Neural progenitor cell (in vitro differentiated cells): ENCODE measurements around the gene PRKCA. TPM values are rescaled to one million over a fixed set of nuclear protein-coding genes. Genes with fewer than 3 reads are reported as not detected.

Experiments
- DNase-seq: peaks from one replicate; pipeline ENCODE4 v3.0.0-alpha.2; 2016; ENCODE audit warnings: low spot score
- H2AFZ ChIP-seq: fragments of 200-600 bp; sonication (generic); replicated peaks from 2 replicates; pipeline ENCODE4 v1.6.1; 2016; ENCODE audit warnings: antibody characterized with exemption
- H3F3A ChIP-seq: fragments of 200-600 bp; sonication (generic); 2 replicates; pipeline ENCODE4 v1.6.1; 2016; ENCODE audit warnings: antibody characterized with exemption, low read depth
- H3K27ac ChIP-seq: fragments of 200-600 bp; sonication (generic); 2 replicates; pipeline ENCODE4 v1.5.1; 2016; ENCODE audit warnings: mild to moderate bottlenecking
- H3K27me3 ChIP-seq: fragments of 200-600 bp; sonication (generic); 2 replicates; pipeline ENCODE4 v1.6.1; 2016; ENCODE audit warnings: mild to moderate bottlenecking, moderate library complexity
- H3K36me3 ChIP-seq: fragments of 200-600 bp; sonication (generic); 2 replicates; pipeline ENCODE4 v1.5.1; 2016
- H3K4me1 ChIP-seq: fragments of 200-600 bp; sonication (generic); 2 replicates; pipeline ENCODE4 v1.6.1; 2016; ENCODE audit warnings: mixed run types
- H3K4me2 ChIP-seq: fragments of 200-600 bp; sonication (generic); 2 replicates; pipeline ENCODE4 v1.6.1; 2016
- H3K4me3 ChIP-seq: fragments of 200-600 bp; sonication (generic); 2 replicates; pipeline ENCODE4 v1.5.1; 2016
- H3K79me2 ChIP-seq: fragments of 200-600 bp; sonication (generic); 2 replicates; pipeline ENCODE4 v1.6.1; 2016; ENCODE audit warnings: low read depth
- H3K9ac ChIP-seq: fragments of 200-600 bp; sonication (generic); 2 replicates; pipeline ENCODE4 v1.6.1; 2016
- H3K9me3 ChIP-seq: fragments of 200-600 bp; sonication (generic); 2 replicates; pipeline ENCODE4 v1.5.1; 2016; ENCODE audit warnings: low read depth
- H4K20me1 ChIP-seq: fragments of 200-600 bp; sonication (generic); 2 replicates; pipeline ENCODE4 v1.6.1; 2016; ENCODE audit warnings: low read depth
- H3K27ac Mint-ChIP-seq: 3 replicates; pipeline ENCODE4 v1.8.0; 2021; ENCODE audit warnings: mixed read lengths
- H3K27me3 Mint-ChIP-seq: 2 replicates; pipeline ENCODE4 v1.8.0; 2022; ENCODE audit warnings: low read depth, mild to moderate bottlenecking, inconsistent platforms, moderate library complexity, mixed read lengths; ENCODE audit not compliant: insufficient read depth
- H3K36me3 Mint-ChIP-seq: 3 replicates; pipeline ENCODE4 v1.8.0; 2021; ENCODE audit warnings: mixed read lengths
- H3K4me1 Mint-ChIP-seq: 3 replicates; pipeline ENCODE4 v1.8.0; 2021; ENCODE audit warnings: mixed read lengths
- H3K4me3 Mint-ChIP-seq: 3 replicates; pipeline ENCODE4 v1.8.0; 2021; ENCODE audit warnings: mild to moderate bottlenecking, moderate library complexity, mixed read lengths
- H3K9me3 Mint-ChIP-seq: 3 replicates; pipeline ENCODE4 v1.8.0; 2020; ENCODE audit warnings: mixed read lengths
- EZH2 ChIP-seq: fragments of 200-600 bp; sonication (generic); IDR thresholded peaks from 2 replicates; pipeline ENCODE4 v1.6.1; 2017; ENCODE audit warnings: antibody characterized with exemption, mild to moderate bottlenecking, moderate library complexity
- EZH2phosphoT487 ChIP-seq: fragments of 200-600 bp; sonication (generic); IDR thresholded peaks from 2 replicates; pipeline ENCODE4 v1.6.1; 2017; ENCODE audit warnings: antibody characterized with exemption
- total RNA-seq: library from RNA; depleted of rRNA; stranded (reverse); fragments of >200 nt; gene quantifications from 2 replicates; pipeline ENCODE4 v1.2.3, GENCODE V29; 2015; ENCODE audit warnings: low replicate concordance
- TF ChIP-seq, protein P1 (sequence below): fragments of 200-600 bp; sonication (generic); IDR thresholded peaks from 2 replicates; pipeline ENCODE4 v1.5.1; 2017; ENCODE audit warnings: antibody characterized with exemption, mild to moderate bottlenecking

Gene PRKCA
- total RNA-seq, 1 donor from 2014 or later = 2.1 TPM

DNA sequence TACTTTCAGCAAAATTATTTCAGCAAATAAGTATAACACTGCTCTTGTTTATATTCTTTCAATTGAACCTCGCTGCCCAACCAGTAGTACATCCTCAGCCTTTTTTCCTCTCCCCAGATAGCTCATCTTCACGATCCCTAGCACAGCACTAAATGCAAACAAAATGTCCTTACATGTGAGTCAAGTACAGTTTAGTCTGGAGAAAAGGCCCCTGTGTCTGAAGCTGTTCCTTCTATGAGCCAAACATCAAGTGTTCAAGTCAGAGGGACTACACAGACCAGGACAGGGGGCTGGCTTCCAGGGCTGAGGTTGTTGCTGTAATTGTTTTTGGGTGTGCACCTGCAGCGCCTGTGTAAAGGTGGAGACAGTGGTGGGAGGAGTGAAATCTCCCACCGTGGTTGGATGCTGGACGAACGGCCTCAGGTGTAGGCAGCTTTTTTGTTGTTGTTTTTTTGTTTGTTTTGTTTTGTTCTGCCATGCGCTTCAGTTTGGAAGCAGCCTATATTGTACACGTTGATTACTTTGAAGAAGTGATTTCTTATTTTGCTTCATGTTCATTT, 147.1 kb downstream of the PRKCA start:
- DNase-seq = no peak
- no peaks in the 10 kb centered on the region for H3K9me3 ChIP-seq
- Mint-ChIP-seq H3K27ac (no peak overlapping the region), H3K4me1 (peaks cover 26% of the 10 kb centered on the region), H3K27me3 (peaks cover 2% of the 10 kb centered on the region), H3K9me3 (peaks cover 4% of the 10 kb centered on the region), H3K36me3 (peaks cover 2% of the 10 kb centered on the region), H3K4me3 (no peak overlapping the region)
- H3K36me3 ChIP-seq = no peaks in the 10 kb centered on the region
- no peaks in the 10 kb centered on the region for H3F3A ChIP-seq
- no peaks in the 10 kb centered on the region for H3K79me2 ChIP-seq
- H2AFZ ChIP-seq = no peak overlapping the region
- no peaks in the 10 kb centered on the region for H4K20me1 ChIP-seq
- H3K9ac ChIP-seq = no peak overlapping the region
- H3K27me3 ChIP-seq = no peaks in the 10 kb centered on the region
- H3K27ac ChIP-seq = no peak overlapping the region
- TF ChIP-seq, protein P1, sequence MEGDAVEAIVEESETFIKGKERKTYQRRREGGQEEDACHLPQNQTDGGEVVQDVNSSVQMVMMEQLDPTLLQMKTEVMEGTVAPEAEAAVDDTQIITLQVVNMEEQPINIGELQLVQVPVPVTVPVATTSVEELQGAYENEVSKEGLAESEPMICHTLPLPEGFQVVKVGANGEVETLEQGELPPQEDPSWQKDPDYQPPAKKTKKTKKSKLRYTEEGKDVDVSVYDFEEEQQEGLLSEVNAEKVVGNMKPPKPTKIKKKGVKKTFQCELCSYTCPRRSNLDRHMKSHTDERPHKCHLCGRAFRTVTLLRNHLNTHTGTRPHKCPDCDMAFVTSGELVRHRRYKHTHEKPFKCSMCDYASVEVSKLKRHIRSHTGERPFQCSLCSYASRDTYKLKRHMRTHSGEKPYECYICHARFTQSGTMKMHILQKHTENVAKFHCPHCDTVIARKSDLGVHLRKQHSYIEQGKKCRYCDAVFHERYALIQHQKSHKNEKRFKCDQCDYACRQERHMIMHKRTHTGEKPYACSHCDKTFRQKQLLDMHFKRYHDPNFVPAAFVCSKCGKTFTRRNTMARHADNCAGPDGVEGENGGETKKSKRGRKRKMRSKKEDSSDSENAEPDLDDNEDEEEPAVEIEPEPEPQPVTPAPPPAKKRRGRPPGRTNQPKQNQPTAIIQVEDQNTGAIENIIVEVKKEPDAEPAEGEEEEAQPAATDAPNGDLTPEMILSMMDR = no peak
- TF ChIP-seq EZH2phosphoT487 (no peak), EZH2 (no peak)
- H3K4me2 ChIP-seq = no peak overlapping the region
- H3K4me3 ChIP-seq = no peak overlapping the region
- no peaks in the 10 kb centered on the region for H3K4me1 ChIP-seq

DNA sequence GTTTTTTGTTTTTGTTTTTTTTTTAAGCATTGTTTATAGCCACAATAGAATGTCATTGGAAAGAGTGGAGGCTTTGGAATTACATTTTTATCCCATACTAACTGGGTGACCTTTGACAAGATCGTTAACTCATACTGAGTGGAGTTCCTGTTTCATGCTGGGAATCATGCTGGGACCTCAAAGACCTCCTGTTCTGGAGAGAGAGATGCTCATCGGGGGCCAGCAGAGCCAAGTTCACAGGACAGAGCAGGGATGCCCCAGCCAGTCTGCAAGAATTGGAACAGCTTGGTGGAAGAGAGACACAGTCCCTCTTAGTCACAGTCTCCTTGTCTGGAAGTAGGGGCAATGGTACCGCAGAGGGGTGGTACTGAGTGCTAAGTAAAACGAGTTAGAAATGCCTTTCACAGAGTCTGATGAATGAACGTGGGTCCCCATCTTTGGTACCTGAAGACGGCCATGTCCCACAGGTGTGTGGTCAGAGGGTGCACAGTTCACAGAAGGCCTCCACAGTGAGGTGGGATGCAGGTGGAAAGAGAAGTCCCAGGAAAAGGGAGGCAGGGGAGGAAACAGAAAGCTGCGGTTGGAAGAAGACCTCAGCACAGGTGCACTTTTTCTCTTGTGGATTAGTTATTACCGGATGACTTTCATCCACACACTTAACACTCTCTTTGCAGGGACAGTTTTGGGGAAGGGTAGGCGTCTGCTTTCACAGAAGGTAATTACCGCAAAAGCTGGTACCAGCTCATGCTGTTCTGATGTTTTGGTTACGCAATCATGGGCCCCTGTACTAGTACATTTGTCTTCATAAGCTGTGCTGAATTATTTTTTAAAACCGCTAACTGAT, 147.8 kb downstream of the PRKCA start:
- peaks cover 26% of the 10 kb centered on the region for H3K4me1 Mint-ChIP-seq
- no peak overlapping the region for H3K9ac ChIP-seq
- peaks cover 2% of the 10 kb centered on the region for H3K27me3 Mint-ChIP-seq
- DNase-seq = no peak
- no peaks in the 10 kb centered on the region for H3K9me3 ChIP-seq
- H2AFZ ChIP-seq = no peak overlapping the region
- H3K79me2 ChIP-seq = no peaks in the 10 kb centered on the region
- no peak overlapping the region for H3K4me3 Mint-ChIP-seq
- H3K4me2 ChIP-seq = no peak overlapping the region
- no peaks in the 10 kb centered on the region for H3K27me3 ChIP-seq
- H3K27ac ChIP-seq = no peak overlapping the region
- H3K4me3 ChIP-seq = no peak overlapping the region
- H3K36me3 Mint-ChIP-seq = peaks cover 2% of the 10 kb centered on the region
- H3K4me1 ChIP-seq = no peaks in the 10 kb centered on the region
- H4K20me1 ChIP-seq = no peaks in the 10 kb centered on the region
- no peaks in the 10 kb centered on the region for H3K36me3 ChIP-seq
- H3K9me3 Mint-ChIP-seq = peaks cover 4% of the 10 kb centered on the region
- H3K27ac Mint-ChIP-seq = peak overlapping the region; percentile 19
- H3F3A ChIP-seq = no peaks in the 10 kb centered on the region
- TF ChIP-seq EZH2 = no peak
- no peak for TF ChIP-seq EZH2phosphoT487
- TF ChIP-seq, protein P1 = no peak

- Histone ChIP-seq H3K4me1 (no peaks in the 10 kb centered on the region), H3F3A (no peaks in the 10 kb centered on the region), H3K27ac (no peak overlapping the region), H3K9me3 (no peaks in the 10 kb centered on the region), H3K4me3 (no peak overlapping the region), H3K36me3 (no peaks in the 10 kb centered on the region), H3K79me2 (no peaks in the 10 kb centered on the region), H2AFZ (no peak overlapping the region), H3K4me2 (no peak overlapping the region), H3K27me3 (no peaks in the 10 kb centered on the region), H3K9ac (no peak overlapping the region), H4K20me1 (no peaks in the 10 kb centered on the region)
- peaks cover 2% of the 10 kb centered on the region for H3K27me3 Mint-ChIP-seq
- H3K4me3 Mint-ChIP-seq = no peak overlapping the region
- DNase-seq = no peak
- peaks cover 3% of the 10 kb centered on the region for H3K36me3 Mint-ChIP-seq
- TF ChIP-seq EZH2phosphoT487 = no peak
- no peak overlapping the region for H3K27ac Mint-ChIP-seq
- peaks cover 4% of the 10 kb centered on the region for H3K9me3 Mint-ChIP-seq
- H3K4me1 Mint-ChIP-seq = peaks cover 26% of the 10 kb centered on the region
These were observed 148.4 kb downstream of the PRKCA start for GRCh38 chr17:66450852-66451158.
